Activated naive CD4-positive, alpha-beta T cell treated with anti-CD3 and anti-CD28 coated beads, Interleukin-2, amount 10 ng/mL, durations not matched to agents 7 days and 5 days (primary cell): Measurements from ENCODE around the gene XPO6.

Experiments used
- CTCF ChIA-PET: fragments of 350-600 bp; sonication (Branson Sonifier 250); formaldehyde crosslinking; loops from one replicate; lab custom pipeline; 2021; ENCODE audit warnings: antibody characterized with exemption; lab: Charles Lee
- DNase-seq: peaks from one replicate; pipeline ENCODE4 v3.0.0-alpha.2; 2020
- H3K27ac Mint-ChIP-seq: one replicate; pipeline ENCODE4 v1.8.0; 2021; ENCODE audit warnings: mild to moderate bottlenecking, moderate library complexity, mixed read lengths
- H3K27me3 Mint-ChIP-seq: one replicate; pipeline ENCODE4 v1.8.0; 2021; ENCODE audit warnings: mild to moderate bottlenecking, mixed read lengths
- H3K36me3 Mint-ChIP-seq: one replicate; pipeline ENCODE4 v1.8.0; 2021; ENCODE audit warnings: mixed read lengths
- H3K4me1 Mint-ChIP-seq: one replicate; pipeline ENCODE4 v1.8.0; 2021; ENCODE audit warnings: mixed read lengths
- H3K4me3 Mint-ChIP-seq: one replicate; pipeline ENCODE4 v1.8.0; 2021; ENCODE audit warnings: mild to moderate bottlenecking, moderate library complexity, mixed read lengths
- H3K9me3 Mint-ChIP-seq: one replicate; pipeline ENCODE4 v1.8.0; 2021; ENCODE audit warnings: mixed read lengths

XPO6 gene

DNA sequence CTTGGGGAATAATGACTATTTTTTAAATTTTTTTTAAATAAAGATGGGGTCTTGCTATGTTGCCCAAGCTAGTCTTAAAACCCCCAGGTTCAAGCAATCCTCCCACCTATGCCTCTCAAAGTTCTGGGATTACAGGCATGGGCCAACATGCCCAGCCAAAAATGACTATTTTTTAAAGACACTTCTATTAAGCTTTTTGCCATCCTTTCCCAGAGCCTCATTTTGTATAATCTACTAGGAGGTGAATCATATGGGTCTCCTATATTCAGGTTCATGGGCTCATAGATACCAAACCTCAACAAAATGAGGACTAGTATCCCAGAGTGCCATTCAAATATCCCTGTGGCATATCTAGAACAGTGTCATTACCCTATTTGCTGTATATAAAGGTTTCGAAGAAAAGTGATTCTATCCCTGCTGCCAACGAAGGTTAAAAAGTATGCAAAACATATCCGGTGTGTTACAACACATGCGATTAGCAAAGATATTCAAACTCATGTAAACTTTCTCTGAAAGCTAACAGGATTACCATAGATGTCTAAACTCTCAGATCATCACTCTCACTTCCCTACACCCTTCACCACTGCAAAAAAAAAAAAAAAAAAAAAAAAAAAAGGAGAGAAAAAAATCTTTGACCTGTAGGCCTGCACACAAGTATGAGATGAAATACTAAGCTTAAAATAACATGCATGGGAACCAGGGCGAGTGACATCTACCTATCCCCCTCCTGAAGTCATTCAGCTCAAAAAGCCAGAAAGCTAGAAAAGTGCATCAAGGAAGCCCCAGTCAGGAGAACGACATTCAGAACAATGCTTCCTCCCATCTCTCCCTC, 23.5 kb downstream of the XPO6 start:
- peaks cover 60% of the 10 kb centered on the region for H3K36me3 Mint-ChIP-seq
- H3K4me1 Mint-ChIP-seq = peaks cover 91% of the 10 kb centered on the region
- peak overlapping the region; percentile 46 for H3K4me3 Mint-ChIP-seq
- CTCF ChIA-PET = interaction anchor here (1.1 to 2.3 kb wide), 6 partner anchors 9 to 47 kb away, joined by 4 to 12 read pairs (median 4); no protein-coding TSS in a partner anchor
- DNase-seq = no peak
- peak overlapping the region; percentile 94 for H3K27ac Mint-ChIP-seq
- H3K9me3 Mint-ChIP-seq = peaks cover 6% of the 10 kb centered on the region
- no peaks in the 10 kb centered on the region for H3K27me3 Mint-ChIP-seq

DNA sequence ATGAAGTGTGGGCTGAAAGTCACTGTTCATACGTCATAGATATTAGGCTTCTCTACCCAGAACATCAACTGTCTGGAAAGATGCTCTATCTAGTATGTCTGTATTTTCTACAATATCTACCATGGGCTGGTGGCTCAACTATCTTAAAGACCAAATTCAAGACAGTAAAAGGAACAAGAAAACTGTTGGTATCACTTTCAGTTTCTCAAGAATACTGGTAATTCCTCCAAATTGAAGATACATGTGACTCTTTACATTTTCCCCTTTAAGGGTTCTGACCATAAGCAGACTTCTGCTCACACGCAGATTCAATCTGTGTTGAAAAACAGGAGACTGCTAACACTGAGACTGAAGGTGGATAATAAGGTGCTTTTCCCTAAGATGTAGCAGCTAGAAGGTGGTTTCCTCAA, 24.2 kb downstream of the XPO6 start:
- Mint-ChIP-seq H3K4me3 (peak overlapping the region; percentile 50), H3K4me1 (peaks cover 91% of the 10 kb centered on the region), H3K9me3 (peaks cover 6% of the 10 kb centered on the region), H3K27me3 (no peaks in the 10 kb centered on the region), H3K36me3 (peaks cover 61% of the 10 kb centered on the region), H3K27ac (peak overlapping the region; percentile 94)
- CTCF ChIA-PET = interaction anchor here (1.0 to 2.3 kb wide), 5 partner anchors 8 to 46 kb away, joined by 3 to 12 read pairs (median 4); no protein-coding TSS in a partner anchor
- no peak for DNase-seq

- Mint-ChIP-seq H3K36me3 (peaks cover 64% of the 10 kb centered on the region), H3K27me3 (no peaks in the 10 kb centered on the region), H3K27ac (peak overlapping the region; percentile 94), H3K4me1 (peaks cover 94% of the 10 kb centered on the region), H3K9me3 (peaks cover 6% of the 10 kb centered on the region), H3K4me3 (peak overlapping the region; percentile 50)
- CTCF ChIA-PET = interaction anchor here (1.0 to 2.3 kb wide), 7 partner anchors 9 to 45 kb away, joined by 3 to 13 read pairs (median 3); no protein-coding TSS in a partner anchor
- DNase-seq = no peak
Measured at GRCh38 chr16:28186752-28187151, 25.0 kb downstream of the XPO6 start.

DNA sequence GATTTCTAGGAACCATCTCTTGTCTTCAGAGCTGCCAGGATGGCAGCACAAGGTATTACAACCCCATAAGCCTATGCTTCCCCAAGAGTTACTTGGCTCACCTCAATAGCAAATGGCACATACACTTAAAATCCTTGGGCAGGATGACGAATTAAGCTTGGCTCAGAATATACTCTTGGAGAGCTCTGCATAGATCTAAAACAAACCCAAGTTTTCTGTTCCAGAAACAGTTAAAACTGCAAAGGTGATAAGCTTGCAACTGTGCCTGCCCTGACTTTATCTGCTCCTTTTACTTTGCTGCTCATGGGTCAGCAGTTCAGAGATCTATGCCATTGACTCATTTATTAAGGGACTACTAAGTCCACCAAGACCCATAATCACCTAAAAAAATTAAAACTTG, 26.1 kb downstream of the XPO6 start:
- Mint-ChIP-seq H3K9me3 (peaks cover 6% of the 10 kb centered on the region), H3K4me1 (peaks cover 95% of the 10 kb centered on the region), H3K4me3 (no peak overlapping the region), H3K27ac (peak overlapping the region; percentile 94), H3K27me3 (no peaks in the 10 kb centered on the region), H3K36me3 (peaks cover 64% of the 10 kb centered on the region)
- CTCF ChIA-PET = interaction anchor here (1.1 to 2.2 kb wide), 3 partner anchors 17 to 32 kb away, joined by 3 to 13 read pairs (median 5); no protein-coding TSS in a partner anchor
- no peak for DNase-seq

DNA sequence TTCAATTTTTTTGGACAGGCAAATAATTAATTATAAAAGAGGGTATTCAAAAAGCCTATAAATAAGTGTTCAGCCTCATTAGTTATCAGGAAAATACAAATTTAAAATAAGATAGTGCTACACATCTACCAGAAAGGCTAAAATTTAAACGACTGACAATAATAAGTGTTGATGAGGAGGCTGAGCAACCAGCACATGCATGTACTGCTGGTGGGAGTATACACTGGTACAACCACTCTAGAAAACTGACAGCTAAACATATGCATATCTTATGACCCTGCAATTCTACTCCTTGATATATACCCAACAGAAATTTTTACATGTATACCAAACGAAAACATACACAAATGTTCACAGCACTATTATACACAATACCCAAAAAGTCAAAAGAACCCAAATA, 27.1 kb downstream of the XPO6 start:
- Mint-ChIP-seq H3K4me1 (peaks cover 93% of the 10 kb centered on the region), H3K36me3 (peaks cover 62% of the 10 kb centered on the region), H3K27ac (no peak overlapping the region), H3K27me3 (no peaks in the 10 kb centered on the region), H3K4me3 (no peak overlapping the region), H3K9me3 (peaks cover 6% of the 10 kb centered on the region)
- CTCF ChIA-PET = interaction anchor here (1.0 to 2.0 kb wide), 2 partner anchors 8 to 18 kb away, joined by 3 to 5 read pairs; no protein-coding TSS in a partner anchor
- no peak for DNase-seq

DNA sequence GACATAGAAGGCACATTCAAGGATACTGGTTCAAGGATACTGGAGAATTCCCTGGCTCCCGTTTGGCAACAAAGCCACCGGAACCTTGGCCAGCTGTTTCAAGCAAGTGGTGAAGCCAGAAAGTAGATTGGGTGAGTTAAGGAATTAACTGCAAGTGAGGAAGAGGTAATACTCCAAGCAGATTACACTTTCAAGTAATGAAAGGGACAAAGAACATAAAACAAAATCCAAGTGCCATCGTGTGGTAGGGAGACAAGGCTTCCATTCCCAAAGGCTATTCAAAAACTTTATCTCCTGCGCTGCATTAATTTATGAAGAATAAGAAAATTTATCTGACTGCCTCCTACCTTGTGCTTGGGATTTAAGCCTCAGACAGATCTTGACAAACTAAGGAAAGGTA, 27.8 kb downstream of the XPO6 start:
- peaks cover 6% of the 10 kb centered on the region for H3K9me3 Mint-ChIP-seq
- H3K27me3 Mint-ChIP-seq = no peaks in the 10 kb centered on the region
- H3K27ac Mint-ChIP-seq = no peak overlapping the region
- peaks cover 62% of the 10 kb centered on the region for H3K36me3 Mint-ChIP-seq
- CTCF ChIA-PET = interaction anchor here (0.6 to 1.0 kb wide), 2 partner anchors 9 to 10 kb away, joined by 3 to 4 read pairs; no protein-coding TSS in a partner anchor
- peaks cover 90% of the 10 kb centered on the region for H3K4me1 Mint-ChIP-seq
- no peak overlapping the region for H3K4me3 Mint-ChIP-seq
- DNase-seq = no peak

- CTCF ChIA-PET = interaction anchor here (0.6 kb wide), 1 partner anchor 10 kb away, joined by 4 read pairs; no protein-coding TSS in a partner anchor
- H3K36me3 Mint-ChIP-seq = peaks cover 59% of the 10 kb centered on the region
Measured at GRCh38 chr16:28183484-28183883, 28.3 kb downstream of the XPO6 start.

DNA sequence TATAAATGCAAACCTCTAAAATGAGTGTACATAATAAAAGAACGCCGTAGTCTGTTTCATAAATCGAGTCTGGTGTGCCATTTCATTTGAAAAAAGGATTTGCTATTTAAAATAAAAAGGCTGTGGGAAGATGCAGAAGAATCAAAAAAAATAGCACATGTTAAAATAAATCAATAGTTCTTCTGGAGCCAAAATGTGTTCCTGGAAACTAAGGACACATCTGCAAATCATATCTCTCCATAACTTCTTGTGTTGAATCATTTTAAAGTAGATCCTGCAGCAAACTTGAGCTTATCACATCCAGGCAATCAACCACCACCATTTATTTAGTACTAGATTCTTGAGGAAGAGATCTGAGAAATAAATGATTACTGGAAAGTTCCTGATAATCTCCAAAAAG, 29.0 kb downstream of the XPO6 start:
- Mint-ChIP-seq H3K9me3 (peaks cover 6% of the 10 kb centered on the region), H3K27me3 (no peaks in the 10 kb centered on the region), H3K4me3 (no peak overlapping the region)

More at GRCh38 chr16:28183484-28183883, 28.3 kb downstream of the XPO6 start:
- Mint-ChIP-seq H3K9me3 (peaks cover 6% of the 10 kb centered on the region), H3K27ac (no peak overlapping the region), H3K4me1 (peaks cover 86% of the 10 kb centered on the region), H3K4me3 (no peak overlapping the region), H3K27me3 (no peaks in the 10 kb centered on the region)
- no peak for DNase-seq

GRCh38 chr16:28182183-28182582, 29.6 kb downstream of the XPO6 start:
- H3K36me3 Mint-ChIP-seq = peaks cover 71% of the 10 kb centered on the region

More for the DNA sequence above, 29.0 kb downstream of the XPO6 start:
- peaks cover 82% of the 10 kb centered on the region for H3K4me1 Mint-ChIP-seq
- DNase-seq = no peak
- H3K36me3 Mint-ChIP-seq = peaks cover 65% of the 10 kb centered on the region
- peak overlapping the region; percentile 72 for H3K27ac Mint-ChIP-seq
- CTCF ChIA-PET = interaction anchor here (0.7 kb wide), 1 partner anchor 10 kb away, joined by 3 read pairs; no protein-coding TSS in a partner anchor

DNA sequence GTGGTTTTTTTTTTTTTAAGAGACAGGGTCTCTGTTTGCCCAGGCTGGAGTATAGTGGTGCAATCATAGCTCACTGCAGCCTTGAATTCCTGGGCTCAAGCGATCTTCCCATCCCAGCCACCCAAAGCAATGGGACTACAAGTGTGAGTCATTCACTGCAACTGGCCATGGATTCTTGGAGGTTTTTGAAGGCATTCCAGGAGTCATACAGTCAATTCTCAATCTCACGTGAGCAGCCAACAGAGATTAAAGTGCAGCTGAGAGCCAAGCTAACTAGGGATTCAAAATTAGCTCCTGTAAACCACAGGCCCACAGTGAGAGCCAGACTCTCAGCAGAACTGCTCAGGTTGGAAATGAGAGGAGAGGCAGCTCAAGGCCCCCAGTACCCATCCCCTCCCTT, 30.2 kb downstream of the XPO6 start:
- Mint-ChIP-seq H3K36me3 (peaks cover 74% of the 10 kb centered on the region), H3K27ac (peak overlapping the region; percentile 72), H3K27me3 (no peaks in the 10 kb centered on the region), H3K4me1 (peaks cover 74% of the 10 kb centered on the region), H3K9me3 (peaks cover 6% of the 10 kb centered on the region), H3K4me3 (no peak overlapping the region)
- CTCF ChIA-PET = interaction anchor here (0.7 to 1.3 kb wide), 3 partner anchors 11 to 41 kb away, joined by 3 read pairs; no protein-coding TSS in a partner anchor
- no peak for DNase-seq

More at GRCh38 chr16:28182183-28182582, 29.6 kb downstream of the XPO6 start:
- DNase-seq = peak; percentile 34
- CTCF ChIA-PET = no interaction called here
- H3K4me3 Mint-ChIP-seq = no peak overlapping the region
- H3K27ac Mint-ChIP-seq = peak overlapping the region; percentile 72
- H3K27me3 Mint-ChIP-seq = no peaks in the 10 kb centered on the region
- H3K4me1 Mint-ChIP-seq = peaks cover 79% of the 10 kb centered on the region
- peaks cover 6% of the 10 kb centered on the region for H3K9me3 Mint-ChIP-seq

DNA sequence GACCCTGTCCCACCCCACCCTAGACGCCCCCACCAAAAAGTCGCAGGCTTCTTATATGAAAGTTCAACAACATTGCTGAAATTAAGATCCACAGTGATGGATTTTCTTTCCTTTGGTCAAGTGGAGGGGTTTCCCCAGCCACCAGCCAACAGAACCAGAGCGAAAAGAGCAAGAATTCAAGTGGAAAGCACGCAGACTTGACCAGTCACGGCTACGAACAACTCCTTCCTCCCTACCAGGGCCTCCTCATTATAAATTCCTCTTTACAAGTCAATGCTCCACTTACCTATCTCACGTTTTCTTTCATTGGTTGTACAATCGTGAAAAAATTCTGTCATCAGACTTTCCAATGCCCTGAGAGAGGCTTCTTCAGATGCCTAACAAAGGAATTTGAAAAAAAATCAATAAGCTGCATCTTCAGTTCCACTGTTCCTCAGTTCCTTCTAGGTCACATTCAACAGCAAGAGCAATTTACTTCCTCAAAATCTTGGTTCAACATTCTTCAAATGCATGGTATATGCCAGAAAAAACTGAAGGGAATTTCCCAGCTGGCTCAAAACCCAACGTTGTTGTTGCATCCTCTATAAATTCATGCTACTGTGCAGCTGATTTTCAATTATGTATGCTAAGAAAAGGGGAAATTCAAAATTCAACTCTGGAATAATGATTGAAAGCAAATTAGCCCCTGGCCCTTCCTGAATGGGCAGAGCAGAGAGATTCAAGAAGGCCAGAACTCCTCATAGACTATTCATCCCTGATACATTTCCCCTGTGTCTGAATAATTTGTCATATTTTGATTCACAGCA, 30.9 kb downstream of the XPO6 start:
- Mint-ChIP-seq H3K27me3 (no peaks in the 10 kb centered on the region), H3K27ac (peak overlapping the region; percentile 80), H3K4me1 (peaks cover 67% of the 10 kb centered on the region), H3K36me3 (peaks cover 73% of the 10 kb centered on the region), H3K4me3 (no peak overlapping the region), H3K9me3 (peaks cover 6% of the 10 kb centered on the region)
- no peak for DNase-seq
- CTCF ChIA-PET = interaction anchor here (0.7 to 1.5 kb wide), 4 partner anchors 7 to 41 kb away, joined by 3 to 4 read pairs (median 3); no protein-coding TSS in a partner anchor

GRCh38 chr16:28179354-28179753, 32.4 kb downstream of the XPO6 start:
- Mint-ChIP-seq H3K4me3 (no peak overlapping the region), H3K9me3 (peaks cover 3% of the 10 kb centered on the region), H3K27me3 (no peaks in the 10 kb centered on the region), H3K4me1 (peaks cover 70% of the 10 kb centered on the region), H3K36me3 (peaks cover 76% of the 10 kb centered on the region), H3K27ac (no peak overlapping the region)
- CTCF ChIA-PET = interaction anchor here (1.2 to 2.1 kb wide), 4 partner anchors 9 to 30 kb away, joined by 4 to 5 read pairs (median 4); no protein-coding TSS in a partner anchor
- no peak for DNase-seq

- CTCF ChIA-PET = interaction anchor here (1.4 kb wide), 1 partner anchor 17 kb away, joined by 3 read pairs; no protein-coding TSS in a partner anchor
- peaks cover 71% of the 10 kb centered on the region for H3K36me3 Mint-ChIP-seq
- no peak overlapping the region for H3K27ac Mint-ChIP-seq
- H3K9me3 Mint-ChIP-seq = no peaks in the 10 kb centered on the region
- H3K4me1 Mint-ChIP-seq = peaks cover 59% of the 10 kb centered on the region
- H3K27me3 Mint-ChIP-seq = no peaks in the 10 kb centered on the region
- DNase-seq = no peak
- no peak overlapping the region for H3K4me3 Mint-ChIP-seq
Measured at GRCh38 chr16:28175715-28176114, 36.0 kb downstream of the XPO6 start.
